AG04449 (cell line): Measurements from ENCODE around the gene DCAF4.

Experiments
- CTCF ChIA-PET: fragments of 350-600 bp; formaldehyde crosslinking; extraction: SDS; loops from one replicate; lab custom pipeline; 2021; ENCODE audit warnings: antibody characterized with exemption; lab: Yijun Ruan, JAX
- POLR2A ChIA-PET: fragments of 400-600, 350-600 bp; formaldehyde crosslinking; extraction: SDS; loops from one replicate; lab custom pipeline; 2020; ENCODE audit warnings: antibody characterized with exemption, inconsistent platforms; lab: Yijun Ruan, JAX
- DNase-seq: peaks from one replicate; pipeline ENCODE4 v3.0.0-alpha.2; 2010; ENCODE audit warnings: low read depth, low spot score
- H3K4me3 ChIP-seq: 2 replicates; pipeline ENCODE4 v1.5.1; 2011; ENCODE audit warnings: low read depth, mild to moderate bottlenecking, control low read depth, low read length
- TF ChIP-seq, protein P1 (sequence below): IDR thresholded peaks from one replicate; pipeline ENCODE4 v1.5.1; 2011; ENCODE audit warnings: mild to moderate bottlenecking, moderate library complexity, low read length, control low read depth, inconsistent platforms; ENCODE audit not compliant: insufficient read depth; ENCODE audit errors: missing control alignments

The DCAF4 gene

DNA sequence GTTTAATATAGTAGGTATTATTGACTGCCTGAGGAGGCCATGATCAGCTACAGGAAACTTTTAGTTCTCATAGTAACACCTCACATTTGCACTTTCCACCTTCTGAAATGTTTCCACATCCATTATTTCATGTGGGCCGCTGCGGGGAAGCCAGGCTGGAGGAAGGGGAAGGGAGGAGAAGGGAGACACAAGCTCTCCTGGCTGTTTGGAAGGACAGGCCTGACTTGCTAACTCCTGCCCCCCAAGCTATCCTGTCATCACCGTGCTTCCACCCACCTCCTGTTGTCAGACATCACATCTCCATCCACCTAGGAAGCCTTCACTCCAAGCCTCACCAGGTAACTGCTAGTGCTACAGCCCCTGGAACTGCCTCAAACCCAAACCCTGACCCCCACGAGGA lies 41.9 kb upstream of the DCAF4 start:
- no peak overlapping the region for H3K4me3 ChIP-seq
- no peak for DNase-seq
- POLR2A ChIA-PET, result interaction anchor here (0.5 kb wide), 1 partner anchor 36 kb away, joined by 3 read pairs; no protein-coding TSS in a partner anchor
- CTCF ChIA-PET, result interaction anchor here (1.3 kb wide), 1 partner anchor 368 kb away, joined by 3 read pairs; no protein-coding TSS in a partner anchor
- TF ChIP-seq, protein P1, sequence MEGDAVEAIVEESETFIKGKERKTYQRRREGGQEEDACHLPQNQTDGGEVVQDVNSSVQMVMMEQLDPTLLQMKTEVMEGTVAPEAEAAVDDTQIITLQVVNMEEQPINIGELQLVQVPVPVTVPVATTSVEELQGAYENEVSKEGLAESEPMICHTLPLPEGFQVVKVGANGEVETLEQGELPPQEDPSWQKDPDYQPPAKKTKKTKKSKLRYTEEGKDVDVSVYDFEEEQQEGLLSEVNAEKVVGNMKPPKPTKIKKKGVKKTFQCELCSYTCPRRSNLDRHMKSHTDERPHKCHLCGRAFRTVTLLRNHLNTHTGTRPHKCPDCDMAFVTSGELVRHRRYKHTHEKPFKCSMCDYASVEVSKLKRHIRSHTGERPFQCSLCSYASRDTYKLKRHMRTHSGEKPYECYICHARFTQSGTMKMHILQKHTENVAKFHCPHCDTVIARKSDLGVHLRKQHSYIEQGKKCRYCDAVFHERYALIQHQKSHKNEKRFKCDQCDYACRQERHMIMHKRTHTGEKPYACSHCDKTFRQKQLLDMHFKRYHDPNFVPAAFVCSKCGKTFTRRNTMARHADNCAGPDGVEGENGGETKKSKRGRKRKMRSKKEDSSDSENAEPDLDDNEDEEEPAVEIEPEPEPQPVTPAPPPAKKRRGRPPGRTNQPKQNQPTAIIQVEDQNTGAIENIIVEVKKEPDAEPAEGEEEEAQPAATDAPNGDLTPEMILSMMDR, result no peak

DNA sequence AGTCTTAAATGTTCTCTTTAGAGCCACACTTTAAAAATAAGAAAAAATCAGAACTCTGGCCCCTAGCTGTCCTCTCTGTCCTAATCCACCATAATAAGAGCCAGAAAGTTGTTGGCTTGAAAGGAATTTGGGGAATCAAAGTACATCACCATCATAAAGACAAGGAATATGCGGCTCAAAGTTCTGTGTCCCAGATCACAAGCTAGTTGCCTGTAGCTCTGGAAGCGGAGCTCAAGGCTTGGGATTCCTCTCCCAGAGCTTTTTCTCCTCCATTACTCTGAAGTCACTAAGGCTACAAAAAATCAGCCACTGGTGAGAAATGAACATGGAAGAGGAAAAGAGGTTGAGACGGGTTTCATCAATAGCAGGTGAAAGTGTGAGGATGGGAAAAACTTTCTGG lies 38.8 kb upstream of the DCAF4 start:
- POLR2A ChIA-PET, result no interaction called here
- CTCF ChIA-PET, result interaction anchor here (3.6 kb wide), 1 partner anchor 17 kb away, joined by 15 read pairs; no protein-coding TSS in a partner anchor
- DNase-seq, result no peak
- TF ChIP-seq, protein P1, result no peak
- no peak overlapping the region for H3K4me3 ChIP-seq

DNA sequence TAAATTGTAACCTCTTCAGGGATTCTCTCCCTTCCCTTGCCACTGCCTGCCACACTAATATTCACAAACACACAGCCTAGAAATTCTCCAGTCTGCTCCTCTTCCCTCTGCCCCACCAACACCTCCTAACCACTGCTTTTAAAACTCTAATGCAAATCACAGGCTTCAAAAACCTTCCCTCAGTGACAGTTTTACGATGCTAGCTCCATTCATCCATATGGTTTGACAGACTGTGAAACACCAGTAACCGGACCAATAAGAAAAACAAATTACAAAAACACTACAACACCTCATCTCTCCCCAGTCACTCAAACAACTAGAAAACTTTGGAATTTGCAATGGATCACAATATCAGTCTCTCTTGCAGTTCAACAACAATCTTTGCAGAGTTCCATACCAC lies 38.1 kb upstream of the DCAF4 start:
- CTCF ChIA-PET, result interaction anchor here (1.0 to 3.6 kb wide), 3 partner anchors 16 to 374 kb away, joined by 3 to 15 read pairs (median 4); no protein-coding TSS in a partner anchor
- DNase-seq, result no peak
- TF ChIP-seq, protein P1, result no peak
- H3K4me3 ChIP-seq, result no peak overlapping the region
- POLR2A ChIA-PET, result no interaction called here

DNA sequence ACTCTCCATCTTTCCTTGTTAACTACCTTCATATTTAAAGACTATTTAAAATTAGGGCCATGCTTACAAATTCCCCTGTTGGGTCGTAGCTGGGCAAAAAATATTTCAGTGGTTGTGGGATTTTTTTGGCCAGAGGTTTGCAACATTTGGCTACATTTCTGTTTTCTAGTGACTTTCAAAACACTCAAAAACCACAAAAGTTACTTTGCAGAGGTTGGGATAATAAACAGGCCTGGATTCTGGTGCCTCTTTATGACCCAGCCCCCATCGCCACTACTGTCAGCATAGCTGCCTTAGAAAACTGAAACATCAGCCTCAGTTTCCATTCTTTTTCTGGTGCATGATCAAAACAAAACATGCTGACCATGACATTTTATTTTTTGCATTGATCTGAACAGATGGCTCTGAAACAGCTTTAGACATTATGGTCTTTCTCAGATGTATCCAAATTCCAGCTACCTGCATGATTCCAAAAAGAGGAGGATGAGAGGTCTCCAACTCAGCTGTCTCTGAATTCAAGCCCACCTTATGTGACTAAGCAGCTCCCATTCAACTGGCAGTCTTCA lies 37.5 kb upstream of the DCAF4 start:
- no peak for DNase-seq
- POLR2A ChIA-PET, result no interaction called here
- CTCF ChIA-PET, result interaction anchor here (1.0 to 3.6 kb wide), 3 partner anchors 16 to 375 kb away, joined by 3 to 15 read pairs (median 4); no protein-coding TSS in a partner anchor
- no peak overlapping the region for H3K4me3 ChIP-seq
- TF ChIP-seq, protein P1, result no peak

DNA sequence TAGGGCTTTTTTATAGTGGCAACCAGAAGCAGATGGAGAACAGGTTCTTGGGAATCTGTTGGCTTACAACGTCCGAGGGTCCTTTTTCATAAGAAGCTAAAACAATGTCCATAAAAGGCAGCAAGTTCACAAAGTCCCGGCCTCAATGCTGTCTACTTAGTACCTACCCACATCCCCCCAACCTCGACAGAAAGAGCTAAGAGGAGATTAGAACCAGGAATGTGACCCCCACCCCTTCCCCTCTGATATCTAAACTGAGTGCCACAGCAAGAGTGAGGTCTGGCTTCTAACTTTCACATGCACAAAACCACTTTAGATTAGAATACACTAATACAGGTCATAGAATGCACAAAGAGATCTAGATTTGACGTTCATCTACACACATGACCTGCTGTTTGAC lies 36.9 kb upstream of the DCAF4 start:
- ChIA-PET POLR2A (no interaction called here), CTCF (interaction anchor here (1.0 to 3.6 kb wide), 3 partner anchors 15 to 375 kb away, joined by 3 to 15 read pairs (median 4); no protein-coding TSS in a partner anchor)
- H3K4me3 ChIP-seq, result no peak overlapping the region
- TF ChIP-seq, protein P1, result no peak
- DNase-seq, result no peak

DNA sequence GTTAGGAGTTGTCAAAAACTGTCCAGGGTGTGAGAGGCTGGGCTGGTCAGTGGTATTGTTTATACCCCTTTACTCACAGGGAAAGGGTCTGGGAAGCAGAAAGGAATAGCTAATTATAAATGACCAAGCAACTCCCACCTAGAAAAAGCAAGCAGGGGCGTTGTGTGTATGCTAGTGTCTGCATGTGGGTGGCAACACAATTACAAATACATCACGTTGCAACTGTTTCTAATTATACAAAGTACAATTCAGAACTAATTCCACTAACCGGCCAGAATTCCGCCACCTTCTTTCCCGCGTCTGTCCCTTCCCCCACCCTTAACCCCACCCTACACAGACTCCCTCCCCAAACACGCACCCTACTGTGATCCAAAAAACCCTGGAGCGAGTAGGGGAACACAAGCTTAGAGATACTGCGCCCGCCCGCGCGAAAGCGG lies 34.6 kb upstream of the DCAF4 start:
- H3K4me3 ChIP-seq, result peak overlapping the region; percentile 80
- POLR2A ChIA-PET, result no interaction called here
- TF ChIP-seq, protein P1, result no peak
- no peak for DNase-seq
- CTCF ChIA-PET, result interaction anchor here (0.9 to 2.8 kb wide), 6 partner anchors 13 to 377 kb away, joined by 3 to 28 read pairs (median 6); no protein-coding TSS in a partner anchor
